Dermis lymphatic vessel endothelial cell (primary cell): Measurements from ENCODE around the gene NELL2. TPM values are rescaled to one million over a fixed set of nuclear protein-coding genes. Genes with fewer than 3 reads are reported as not detected.

Source experiments
- total RNA-seq: library from RNA; depleted of rRNA; stranded (reverse); fragments of >200 nt; gene quantifications from 2 replicates; pipeline ENCODE4 v1.2.1, GENCODE V29; 2014

The NELL2 gene
- not detected in 2 replicates for total RNA-seq

DNA sequence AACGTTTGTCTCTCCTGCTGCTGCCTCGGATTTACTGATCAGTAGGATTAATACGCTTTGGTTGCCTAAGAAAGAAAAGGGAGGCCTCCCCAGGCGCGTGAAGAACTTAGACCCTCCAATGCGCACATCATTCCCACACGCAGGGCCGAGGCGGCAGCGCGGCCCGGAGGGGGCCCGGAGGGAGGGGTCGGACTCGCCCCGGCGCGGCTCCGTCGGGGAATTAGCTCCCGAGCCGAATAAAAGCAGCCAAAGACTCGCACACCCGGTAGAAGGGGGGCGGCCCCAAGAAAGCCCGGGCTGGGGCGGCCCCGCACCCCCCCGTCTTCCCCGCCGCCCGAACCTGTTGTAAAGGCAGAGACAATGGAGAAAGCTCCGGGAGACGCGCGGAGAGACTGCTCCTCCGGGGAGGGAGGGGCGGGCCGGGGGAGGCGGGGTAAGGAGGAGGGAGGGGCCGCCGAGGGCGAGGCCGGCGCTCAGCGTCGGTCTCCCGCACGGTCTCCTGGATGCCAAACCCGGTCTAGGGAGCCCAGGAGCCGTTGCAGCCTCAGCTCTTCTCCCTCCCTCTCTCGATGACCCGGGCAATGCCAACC lies at the start of gene NELL2:
NELL2 (minus strand) TSS at position 362 of the 590 bp plus-strand sequence. CDS start 446 bp downstream, outside the sequence.

Other genes starting within 250 kb of the NELL2 start
- gene DBX2, start 174.8 kb upstream of the NELL2 start, total RNA-seq, result not detected in 2 replicates